Ovary (tissue), 9 donors: ENCODE results near the gene UCKL1. TPM values are rescaled to one million over a fixed set of nuclear protein-coding genes. Genes with fewer than 3 reads are reported as not detected.
"Not testable (repeated sequence)": the region's sequence is repeated elsewhere in the genome, so short reads cannot be mapped to it uniquely, and the experiment has no call there.

Experiments
- DNase-seq, 5 donors: peaks; one replicate each; pipeline ENCODE4 v3.0.0-alpha.2; 2019 to 2020
- H3K27ac ChIP-seq, 2 donors: fragments of 200-600 bp; one replicate each; pipeline versions ENCODE4 v1.5.1 to v1.8.0; 2019 to 2022
- H3K27me3 ChIP-seq: fragments of 200-600 bp; one replicate; pipeline ENCODE4 v1.8.0; 2022
- H3K36me3 ChIP-seq: fragments of 200-600 bp; sonication (generic); one replicate; pipeline ENCODE4 v1.5.1; 2019
- H3K4me1 ChIP-seq: one replicate; pipeline ENCODE4 v1.8.1; 2013; ENCODE audit warnings: mild to moderate bottlenecking, moderate library complexity; ENCODE audit not compliant: insufficient read depth
- H3K4me3 ChIP-seq: fragments of 200-600 bp; sonication (generic); one replicate; pipeline ENCODE4 v1.5.1; 2017
- H3K9me3 ChIP-seq, 2 donors: fragments of 200-600 bp in 1 of 2; sonication (generic) in 1 of 2; one replicate each; pipeline versions ENCODE4 v1.5.1 to v1.8.1; 2013 to 2019; ENCODE audit warnings: mild to moderate bottlenecking in 1 of 2, moderate library complexity in 1 of 2
- EP300 ChIP-seq: sonication (generic); formaldehyde crosslinking; IDR thresholded peaks from one replicate; pipeline ENCODE4 v1.6.1; 2017; ENCODE audit warnings: antibody characterized with exemption
- POLR2A ChIP-seq: fragments of 450-650 bp; IDR thresholded peaks from one replicate; pipeline ENCODE4 v1.6.1; 2017; ENCODE audit warnings: antibody characterized with exemption, mild to moderate bottlenecking, moderate library complexity
- WGBS, 3 donors: extraction: QIAGEN DNeasy Blood & Tissue Kit in 1 of 3; methylation state at CpG; one replicate each; pipeline versions ENCODE4 v1.1.5 to v1.1.7; 2013 to 2017; 5-methylcytosine and 5-hydroxymethylcytosine counted together
- intact Hi-C, 4 donors: fragments of 100-400 bp; cut with DNase I; formaldehyde crosslinking; loops; one replicate each; pipeline versions ENCODE4 v1.11.0 to v1.15.1; 2022 to 2023
- polyA plus RNA-seq, 2 donors: library from polyadenylated mRNA; stranded (reverse); fragments of 200-250 nt in 1 of 2; fragments of 350-450 nt in 1 of 2; fragmentation: Illumina TruSeq in 1 of 2; extraction: RNeasy Lipid Tissue Mini Kit (QIAGEN cat#74804) in 1 of 2; gene quantifications; one replicate each; pipeline ENCODE4 v1.2.3, GENCODE V29; 2013 to 2014
- total RNA-seq, 7 donors: library from RNA; depleted of rRNA in 2 of 7; stranded (reverse); fragments of >200 nt in 2 of 7; fragmentation: NEBNext Ultra II Directional in 3 of 7; extraction: Animal tissue kit (Norgen Biotek cat#: 25700) in 3 of 7; gene quantifications; one replicate each; pipeline versions ENCODE4 v1.1.0 to v1.2.4, GENCODE V29; 2016 to 2023
- TF ChIP-seq, protein P1 (sequence below), 3 donors: fragments of 450-650 bp in 2 of 3; fragments of 200-600 bp in 1 of 3; IDR thresholded peaks; one replicate each; pipeline versions ENCODE4 v1.5.1 to v1.8.0; 2016 to 2022; ENCODE audit warnings: antibody characterized with exemption in 3 of 3, mild to moderate bottlenecking in 1 of 3
- donor health status: DM: no; HTN: no; CAD: no; lungs with moderate emphysema.
- donor health status: DM: no; HTN: no; CAD: no.
- donor health status: Bipolar disorder and iron deficiency.
- donor health status: DM: yes; HTN: yes; CAD: no.
- donor health status: DM: no; HTN: no; CAD: no.
- donor health status: DM: yes; HTN: yes; CAD: no.

The UCKL1 gene
- total and polyA plus RNA-seq, 9 donors: 6.6 to 58.6 (median 47.0) TPM

- no peak for DNase-seq
- intact Hi-C loops: loop anchor here in 3 of 4 donors (2.0 to 10.0 kb wide), 3 partner anchors 22 to 440 kb away; partner anchors contain the start of gene PTK6 (in 1 of the 3)
Observed at GRCh38 chr20:63976980-63977738, 20.9 kb upstream of the UCKL1 start.

GRCh38 chr20:63976511-63976910, 20.3 kb upstream of the UCKL1 start:
- intact Hi-C loops: loop anchor here in 3 of 4 donors (2.0 to 10.0 kb wide), 3 partner anchors 22 to 439 kb away; partner anchors contain the start of gene PTK6 (in 1 of the 3)
- 89 to 93% (median 92%) methylated on average over 7 of the region's 7 CpGs for WGBS, 3 donors
- not testable (repeated sequence) for H3K27me3 ChIP-seq, H3K4me3 ChIP-seq, H3K27ac ChIP-seq, H3K9me3 ChIP-seq, H3K36me3 ChIP-seq, H3K4me1 ChIP-seq, DNase-seq

More at GRCh38 chr20:63976980-63977738, 20.9 kb upstream of the UCKL1 start:
- 75 to 80% (median 75%) methylated on average over 18 of the region's 18 CpGs for WGBS, 3 donors
- no peak for TF ChIP-seq EP300
- TF ChIP-seq POLR2A: no peak
- TF ChIP-seq, protein P1, sequence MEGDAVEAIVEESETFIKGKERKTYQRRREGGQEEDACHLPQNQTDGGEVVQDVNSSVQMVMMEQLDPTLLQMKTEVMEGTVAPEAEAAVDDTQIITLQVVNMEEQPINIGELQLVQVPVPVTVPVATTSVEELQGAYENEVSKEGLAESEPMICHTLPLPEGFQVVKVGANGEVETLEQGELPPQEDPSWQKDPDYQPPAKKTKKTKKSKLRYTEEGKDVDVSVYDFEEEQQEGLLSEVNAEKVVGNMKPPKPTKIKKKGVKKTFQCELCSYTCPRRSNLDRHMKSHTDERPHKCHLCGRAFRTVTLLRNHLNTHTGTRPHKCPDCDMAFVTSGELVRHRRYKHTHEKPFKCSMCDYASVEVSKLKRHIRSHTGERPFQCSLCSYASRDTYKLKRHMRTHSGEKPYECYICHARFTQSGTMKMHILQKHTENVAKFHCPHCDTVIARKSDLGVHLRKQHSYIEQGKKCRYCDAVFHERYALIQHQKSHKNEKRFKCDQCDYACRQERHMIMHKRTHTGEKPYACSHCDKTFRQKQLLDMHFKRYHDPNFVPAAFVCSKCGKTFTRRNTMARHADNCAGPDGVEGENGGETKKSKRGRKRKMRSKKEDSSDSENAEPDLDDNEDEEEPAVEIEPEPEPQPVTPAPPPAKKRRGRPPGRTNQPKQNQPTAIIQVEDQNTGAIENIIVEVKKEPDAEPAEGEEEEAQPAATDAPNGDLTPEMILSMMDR (IDR thresholded peaks at IDR 0.05): no peak
- H3K4me1 ChIP-seq: peaks cover 11% of the 10 kb centered on the region
- H3K36me3 ChIP-seq: no peaks in the 10 kb centered on the region
- no peak overlapping the region for H3K4me3 ChIP-seq
- peaks cover 5% of the 10 kb centered on the region for H3K27me3 ChIP-seq
- H3K27ac ChIP-seq: no peak overlapping the region
- no peaks in the 10 kb centered on the region for H3K9me3 ChIP-seq

DNA sequence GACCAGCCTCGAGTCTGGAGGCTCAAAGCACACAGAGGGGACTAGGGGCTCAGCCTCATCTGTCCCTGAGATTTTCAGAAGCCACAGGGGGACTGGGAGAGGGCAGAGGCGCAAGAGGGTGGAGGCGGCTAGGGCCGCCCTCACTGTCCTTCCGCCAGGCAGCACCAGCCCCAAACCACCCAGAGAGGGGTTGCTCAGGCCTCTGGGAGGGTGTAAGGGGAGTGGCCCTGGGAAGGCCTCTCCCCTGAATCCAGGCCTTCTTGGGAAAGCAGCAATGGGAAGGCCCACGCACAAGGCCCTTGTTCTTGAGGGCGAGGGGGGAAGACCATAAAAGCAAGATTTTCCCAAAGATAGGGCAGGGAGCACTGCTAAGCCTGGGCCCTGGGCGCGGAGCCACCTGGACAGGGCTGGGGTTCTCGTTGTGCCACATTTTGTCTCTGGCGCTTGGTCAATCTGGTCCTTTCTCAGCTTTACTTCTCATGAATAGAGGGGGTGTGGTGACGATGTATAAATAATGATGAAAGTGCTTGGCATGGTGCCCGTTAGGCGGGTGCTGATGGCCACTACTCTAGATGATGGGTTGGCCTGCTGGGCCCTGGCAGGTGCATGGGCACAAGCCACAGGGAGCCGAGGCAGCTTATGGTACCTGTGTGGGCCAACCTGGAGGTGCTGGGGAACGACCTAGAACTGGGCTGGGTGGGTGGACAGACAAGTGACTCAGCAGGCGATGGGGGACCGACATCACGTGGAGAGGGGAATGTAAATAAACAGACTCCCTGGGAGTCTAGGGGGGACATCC, 18.4 kb upstream of the UCKL1 start:
- DNase-seq: peak; percentile 15 to 48 (median 36)
- Histone ChIP-seq H3K27me3 (peaks cover 5% of the 10 kb centered on the region), H3K27ac (no peak overlapping the region), H3K4me1 (peaks cover 7% of the 10 kb centered on the region), H3K9me3 (no peaks in the 10 kb centered on the region), H3K4me3 (no peak overlapping the region), H3K36me3 (no peaks in the 10 kb centered on the region)
- TF ChIP-seq, protein P1 (IDR thresholded peaks at IDR 0.05): no peak
- TF ChIP-seq EP300 (no peak), POLR2A (no peak)
- intact Hi-C loops: loop anchor here (2.0 to 10.0 kb wide), 4 partner anchors 67 to 437 kb away; partner anchors contain the start of gene PTK6 (in 2 of the 4)
- WGBS, 3 donors: 69 to 72% (median 71%) methylated on average over 19 of the region's 19 CpGs

- peaks cover 5% of the 10 kb centered on the region for H3K27me3 ChIP-seq
- H3K4me3 ChIP-seq: peak overlapping the region; percentile 3
- H3K27ac ChIP-seq: no peak overlapping the region
- no peak for TF ChIP-seq EP300
- TF ChIP-seq, protein P1 (IDR thresholded peaks at IDR 0.05): peak; percentile 96 to 99 (median 97)
- no peaks in the 10 kb centered on the region for H3K9me3 ChIP-seq
- H3K4me1 ChIP-seq: peaks cover 6% of the 10 kb centered on the region
- DNase-seq: peak; percentile 81 to 91 (median 90)
- 8 to 10% (median 8%) methylated on average over 35 to 37 of the region's 37 CpGs for WGBS, 3 donors
- intact Hi-C loops: loop anchor here in 3 of 4 donors (2.0 to 10.0 kb wide), 4 partner anchors 67 to 437 kb away; partner anchors contain the start of gene PTK6 (in 1 of the 3)
- H3K36me3 ChIP-seq: no peaks in the 10 kb centered on the region
Observed at GRCh38 chr20:63973636-63974401, 17.6 kb upstream of the UCKL1 start.
